ENCODE measurements around the gene METRNL. TPM values are rescaled to one million over a fixed set of nuclear protein-coding genes. Genes with fewer than 3 reads are reported as not detected.
"Not testable (repeated sequence)": the region's sequence is repeated elsewhere in the genome, so short reads cannot be mapped to it uniquely, and the experiment has no call there.

METRNL gene
- polyA plus RNA-seq, 1 donor, result 33.0 TPM

- no peak for DNase-seq
Observed at GRCh38 chr17:83108709-83109108, 29.3 kb downstream of the METRNL start.

- no peak for DNase-seq
Observed at GRCh38 chr17:83109386-83109785, 30.0 kb downstream of the METRNL start.

- DNase-seq, result peak; percentile 72
Observed at GRCh38 chr17:83109793-83110645, 30.6 kb downstream of the METRNL start.

- no peak for DNase-seq
Observed at GRCh38 chr17:83110735-83111134, 31.3 kb downstream of the METRNL start.

- no peak for DNase-seq
Observed at GRCh38 chr17:83111516-83112282, 32.3 kb downstream of the METRNL start.

GRCh38 chr17:83113381-83113780, 34.0 kb downstream of the METRNL start:
- DNase-seq, result no peak

GRCh38 chr17:83113792-83114191, 34.4 kb downstream of the METRNL start:
- DNase-seq, result no peak

- no peak for DNase-seq
Observed at GRCh38 chr17:83114706-83115105, 35.3 kb downstream of the METRNL start.

- DNase-seq, result no peak
Observed at GRCh38 chr17:83115202-83115651, 35.8 kb downstream of the METRNL start.

GRCh38 chr17:83115832-83116231, 36.4 kb downstream of the METRNL start:
- DNase-seq, result no peak

GRCh38 chr17:83116311-83116771, 36.9 kb downstream of the METRNL start:
- DNase-seq, result no peak

- no peak for DNase-seq
Observed at GRCh38 chr17:83116783-83117555, 37.6 kb downstream of the METRNL start.

GRCh38 chr17:83117583-83117982, 38.2 kb downstream of the METRNL start:
- DNase-seq, result no peak

GRCh38 chr17:83118071-83118841, 38.8 kb downstream of the METRNL start:
- no peak for DNase-seq

- no peak for DNase-seq
Observed at GRCh38 chr17:83119987-83120864, 40.8 kb downstream of the METRNL start.

- DNase-seq, result not testable (repeated sequence)
Observed at GRCh38 chr17:83121473-83121872, 42.1 kb downstream of the METRNL start.

GRCh38 chr17:83121921-83122820, 42.8 kb downstream of the METRNL start:
- no peak for DNase-seq

GRCh38 chr17:83122834-83123233, 43.4 kb downstream of the METRNL start:
- DNase-seq, result no peak

- no peak for DNase-seq
Observed at GRCh38 chr17:83123896-83124801, 44.7 kb downstream of the METRNL start.

Measured in hindlimb muscle (tissue), 1 donor.